Measurements from ENCODE around the gene PDHX. TPM values are rescaled to one million over a fixed set of nuclear protein-coding genes. Genes with fewer than 3 reads are reported as not detected.

PDHX gene
- total RNA-seq, 1 donor from 2014 or later = 27.1 TPM

- no peak overlapping the region for H3K27ac ChIP-seq (ENCODE audit: low read depth, low read length)
These were observed 83.0 kb downstream of the PDHX start for GRCh38 chr11:34999453-34999852.

GRCh38 chr11:35003186-35003585 lies 86.8 kb downstream of the PDHX start:
- no peak overlapping the region for H3K4me3 ChIP-seq (ENCODE audit: low read length in 3 of 3)
- no peak overlapping the region for H3K9ac ChIP-seq (ENCODE audit: low read depth in 1 of 3, low read length in 3 of 3)
- no peaks in the 10 kb centered on the region for H3K27me3 ChIP-seq (ENCODE audit: control insufficient read depth in 3 of 3, insufficient read depth in 3 of 3, low read length in 3 of 3)
- no peaks in the 10 kb centered on the region for H3K9me3 ChIP-seq (ENCODE audit: control insufficient read depth in 3 of 3, low read length in 3 of 3)
- H3K36me3 ChIP-seq (ENCODE audit: control insufficient read depth in 3 of 3, insufficient read depth in 3 of 3, low read length in 3 of 3) = no peaks in the 10 kb centered on the region
- peaks cover under 1 to 5% (median 4%) of the 10 kb centered on the region in 3 donors for H3K4me1 ChIP-seq (ENCODE audit: control insufficient read depth in 3 of 3, insufficient read depth in 3 of 3, low read length in 3 of 3)
- H3K27ac ChIP-seq (ENCODE audit: low read depth, low read length) = no peak overlapping the region

More at GRCh38 chr11:34999453-34999852, 83.0 kb downstream of the PDHX start:
- Histone ChIP-seq H3K27me3 (ENCODE audit: control insufficient read depth in 3 of 3, insufficient read depth in 3 of 3, low read length in 3 of 3) (no peaks in the 10 kb centered on the region), H3K4me3 (ENCODE audit: low read length in 3 of 3) (no peak overlapping the region), H3K9me3 (ENCODE audit: control insufficient read depth in 3 of 3, low read length in 3 of 3) (no peaks in the 10 kb centered on the region), H3K36me3 (ENCODE audit: control insufficient read depth in 3 of 3, insufficient read depth in 3 of 3, low read length in 3 of 3) (peaks cover 0 to 6% (median 0%) of the 10 kb centered on the region in 3 donors), H3K9ac (ENCODE audit: low read depth in 1 of 3, low read length in 3 of 3) (no peak overlapping the region), H3K4me1 (ENCODE audit: control insufficient read depth in 3 of 3, insufficient read depth in 3 of 3, low read length in 3 of 3) (peaks cover 0 to 4% (median 0%) of the 10 kb centered on the region in 3 donors)

- Histone ChIP-seq H3K4me3 (ENCODE audit: low read length in 3 of 3) (no peak overlapping the region), H3K27me3 (ENCODE audit: control insufficient read depth in 3 of 3, insufficient read depth in 3 of 3, low read length in 3 of 3) (no peaks in the 10 kb centered on the region), H3K36me3 (ENCODE audit: control insufficient read depth in 3 of 3, insufficient read depth in 3 of 3, low read length in 3 of 3) (no peaks in the 10 kb centered on the region), H3K9ac (ENCODE audit: low read depth in 1 of 3, low read length in 3 of 3) (no peak overlapping the region), H3K9me3 (ENCODE audit: control insufficient read depth in 3 of 3, low read length in 3 of 3) (no peaks in the 10 kb centered on the region), H3K4me1 (ENCODE audit: control insufficient read depth in 3 of 3, insufficient read depth in 3 of 3, low read length in 3 of 3) (peaks cover 3 to 7% (median 6%) of the 10 kb centered on the region in 3 donors), H3K27ac (ENCODE audit: low read depth, low read length) (no peak overlapping the region)
These were observed 87.2 kb downstream of the PDHX start for GRCh38 chr11:35003658-35004057.

- H3K27me3 ChIP-seq (ENCODE audit: control insufficient read depth in 3 of 3, insufficient read depth in 3 of 3, low read length in 3 of 3) = no peaks in the 10 kb centered on the region
- no peak overlapping the region for H3K9ac ChIP-seq (ENCODE audit: low read depth in 1 of 3, low read length in 3 of 3)
- no peak overlapping the region for H3K4me3 ChIP-seq (ENCODE audit: low read length in 3 of 3)
- no peaks in the 10 kb centered on the region for H3K36me3 ChIP-seq (ENCODE audit: control insufficient read depth in 3 of 3, insufficient read depth in 3 of 3, low read length in 3 of 3)
- H3K9me3 ChIP-seq (ENCODE audit: control insufficient read depth in 3 of 3, low read length in 3 of 3) = no peaks in the 10 kb centered on the region
- H3K4me1 ChIP-seq (ENCODE audit: control insufficient read depth in 3 of 3, insufficient read depth in 3 of 3, low read length in 3 of 3) = peaks cover 12 to 18% (median 14%) of the 10 kb centered on the region in 3 donors
- no peak overlapping the region for H3K27ac ChIP-seq (ENCODE audit: low read depth, low read length)
These were observed 88.8 kb downstream of the PDHX start for GRCh38 chr11:35005141-35005780.

GRCh38 chr11:35006389-35007128 lies 90.1 kb downstream of the PDHX start:
- H3K4me3 ChIP-seq (ENCODE audit: low read length in 3 of 3) = no peak overlapping the region
- no peaks in the 10 kb centered on the region for H3K27me3 ChIP-seq (ENCODE audit: control insufficient read depth in 3 of 3, insufficient read depth in 3 of 3, low read length in 3 of 3)
- H3K27ac ChIP-seq (ENCODE audit: low read depth, low read length) = no peak overlapping the region
- no peak overlapping the region for H3K9ac ChIP-seq (ENCODE audit: low read depth in 1 of 3, low read length in 3 of 3)
- H3K4me1 ChIP-seq (ENCODE audit: control insufficient read depth in 3 of 3, insufficient read depth in 3 of 3, low read length in 3 of 3) = peaks cover 19 to 24% (median 21%) of the 10 kb centered on the region in 3 donors
- no peaks in the 10 kb centered on the region for H3K9me3 ChIP-seq (ENCODE audit: control insufficient read depth in 3 of 3, low read length in 3 of 3)
- H3K36me3 ChIP-seq (ENCODE audit: control insufficient read depth in 3 of 3, insufficient read depth in 3 of 3, low read length in 3 of 3) = no peaks in the 10 kb centered on the region

- Histone ChIP-seq H3K9me3 (ENCODE audit: control insufficient read depth in 3 of 3, low read length in 3 of 3) (no peaks in the 10 kb centered on the region), H3K36me3 (ENCODE audit: control insufficient read depth in 3 of 3, insufficient read depth in 3 of 3, low read length in 3 of 3) (no peaks in the 10 kb centered on the region), H3K4me1 (ENCODE audit: control insufficient read depth in 3 of 3, insufficient read depth in 3 of 3, low read length in 3 of 3) (peaks cover 19 to 24% (median 22%) of the 10 kb centered on the region in 3 donors), H3K9ac (ENCODE audit: low read depth in 1 of 3, low read length in 3 of 3) (no peak overlapping the region), H3K27ac (ENCODE audit: low read depth, low read length) (no peak overlapping the region), H3K27me3 (ENCODE audit: control insufficient read depth in 3 of 3, insufficient read depth in 3 of 3, low read length in 3 of 3) (no peaks in the 10 kb centered on the region), H3K4me3 (ENCODE audit: low read length in 3 of 3) (no peak overlapping the region)
These were observed 90.9 kb downstream of the PDHX start for GRCh38 chr11:35007277-35007676.

GRCh38 chr11:35009191-35009943 lies 92.9 kb downstream of the PDHX start:
- Histone ChIP-seq H3K27me3 (ENCODE audit: control insufficient read depth in 3 of 3, insufficient read depth in 3 of 3, low read length in 3 of 3) (no peaks in the 10 kb centered on the region), H3K4me1 (ENCODE audit: control insufficient read depth in 3 of 3, insufficient read depth in 3 of 3, low read length in 3 of 3) (peaks cover 19 to 24% (median 24%) of the 10 kb centered on the region in 3 donors), H3K27ac (ENCODE audit: low read depth, low read length) (peak overlapping the region; percentile 69), H3K9me3 (ENCODE audit: control insufficient read depth in 3 of 3, low read length in 3 of 3) (no peaks in the 10 kb centered on the region), H3K9ac (ENCODE audit: low read depth in 1 of 3, low read length in 3 of 3) (no peak overlapping the region), H3K4me3 (ENCODE audit: low read length in 3 of 3) (peak overlapping the region in 1 of 3 donors; percentile 16), H3K36me3 (ENCODE audit: control insufficient read depth in 3 of 3, insufficient read depth in 3 of 3, low read length in 3 of 3) (no peaks in the 10 kb centered on the region)

GRCh38 chr11:35009944-35010342 lies 93.5 kb downstream of the PDHX start:
- H3K9me3 ChIP-seq (ENCODE audit: control insufficient read depth in 3 of 3, low read length in 3 of 3) = no peaks in the 10 kb centered on the region
- no peaks in the 10 kb centered on the region for H3K27me3 ChIP-seq (ENCODE audit: control insufficient read depth in 3 of 3, insufficient read depth in 3 of 3, low read length in 3 of 3)
- H3K36me3 ChIP-seq (ENCODE audit: control insufficient read depth in 3 of 3, insufficient read depth in 3 of 3, low read length in 3 of 3) = no peaks in the 10 kb centered on the region
- peaks cover 19 to 24% (median 24%) of the 10 kb centered on the region in 3 donors for H3K4me1 ChIP-seq (ENCODE audit: control insufficient read depth in 3 of 3, insufficient read depth in 3 of 3, low read length in 3 of 3)
- no peak overlapping the region for H3K9ac ChIP-seq (ENCODE audit: low read depth in 1 of 3, low read length in 3 of 3)
- peak overlapping the region in 1 of 3 donors; percentile 16 for H3K4me3 ChIP-seq (ENCODE audit: low read length in 3 of 3)
- peak overlapping the region; percentile 69 for H3K27ac ChIP-seq (ENCODE audit: low read depth, low read length)

GRCh38 chr11:35010654-35011053 lies 94.2 kb downstream of the PDHX start:
- Histone ChIP-seq H3K27ac (ENCODE audit: low read depth, low read length) (peak overlapping the region; percentile 69), H3K36me3 (ENCODE audit: control insufficient read depth in 3 of 3, insufficient read depth in 3 of 3, low read length in 3 of 3) (no peaks in the 10 kb centered on the region), H3K9ac (ENCODE audit: low read depth in 1 of 3, low read length in 3 of 3) (no peak overlapping the region)

More at GRCh38 chr11:35010654-35011053, 94.2 kb downstream of the PDHX start:
- H3K27me3 ChIP-seq (ENCODE audit: control insufficient read depth in 3 of 3, insufficient read depth in 3 of 3, low read length in 3 of 3) = no peaks in the 10 kb centered on the region
- peaks cover 19 to 24% (median 24%) of the 10 kb centered on the region in 3 donors for H3K4me1 ChIP-seq (ENCODE audit: control insufficient read depth in 3 of 3, insufficient read depth in 3 of 3, low read length in 3 of 3)
- H3K9me3 ChIP-seq (ENCODE audit: control insufficient read depth in 3 of 3, low read length in 3 of 3) = no peaks in the 10 kb centered on the region
- no peak overlapping the region for H3K4me3 ChIP-seq (ENCODE audit: low read length in 3 of 3)
